Activated T-helper 9 cell treated with anti-CD3 and anti-CD28 coated beads, Interleukin-2, amount 50 U/mL, for 16 hours (primary cell): Measurements from ENCODE around the gene NFIA.

ENCODE experiments used
- DNase-seq: peaks from one replicate; pipeline ENCODE4 v3.0.0-alpha.2; 2020; ENCODE audit warnings: low read depth

NFIA gene

DNA sequence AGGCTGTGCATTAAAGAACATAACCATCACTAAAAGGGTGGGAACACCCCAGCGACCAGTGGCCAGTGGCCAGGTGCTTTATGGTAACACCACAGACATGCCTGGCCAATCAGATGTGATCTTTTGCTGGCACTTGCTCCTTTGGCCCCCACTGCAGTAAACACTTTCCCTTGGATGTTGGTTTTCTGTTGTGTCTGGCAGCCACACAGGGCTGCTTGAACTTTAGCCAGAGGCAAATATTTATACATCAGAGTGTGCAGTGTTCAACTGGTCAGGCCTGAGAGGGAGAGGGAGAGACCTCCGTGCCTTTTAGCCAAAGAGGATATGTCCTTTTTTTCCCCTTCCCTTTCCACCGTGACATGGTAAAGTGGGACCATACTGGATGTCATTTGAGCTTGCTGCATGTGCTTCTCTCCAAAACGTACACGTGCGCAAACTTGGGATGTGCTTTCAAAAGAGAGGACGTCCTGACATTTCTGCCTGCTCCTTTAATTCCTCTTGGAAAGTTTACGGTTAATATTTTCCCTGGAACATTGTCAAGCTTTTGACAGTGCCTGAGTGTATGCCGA, 101.2 kb downstream of the NFIA start:
- DNase-seq = no peak

DNA sequence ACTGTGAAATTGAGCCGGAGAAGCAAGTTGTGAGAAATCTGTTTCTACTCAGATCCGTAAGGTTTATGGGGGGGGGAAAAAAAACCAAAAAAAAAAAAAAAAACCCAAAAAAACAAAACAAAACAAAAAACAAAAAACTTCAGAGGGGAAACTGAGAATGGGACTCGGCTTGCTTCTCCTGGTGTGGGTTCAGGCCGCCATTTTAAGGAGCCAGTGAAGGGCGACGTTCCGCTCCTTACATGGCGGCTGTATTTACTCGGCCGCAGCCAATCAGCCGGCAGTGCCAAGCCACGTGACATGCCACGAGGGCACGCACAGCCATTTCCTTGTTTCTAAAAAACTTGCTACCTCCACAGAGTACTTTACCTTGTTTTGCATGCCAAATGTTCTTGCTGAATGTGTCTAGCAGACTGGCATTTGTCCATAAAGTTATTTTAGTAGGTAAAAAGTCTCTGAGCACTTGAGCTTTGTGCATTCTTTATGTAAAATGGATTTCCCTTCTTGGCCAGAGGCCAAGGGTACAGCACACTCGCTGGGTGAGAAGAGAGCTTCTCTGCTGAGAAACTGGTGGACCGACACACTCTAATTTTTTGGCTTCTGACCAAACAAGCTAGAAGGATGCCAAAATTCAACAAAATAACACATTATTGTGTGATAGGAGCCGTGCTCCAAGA, 101.8 kb downstream of the NFIA start:
- DNase-seq = no peak

DNA sequence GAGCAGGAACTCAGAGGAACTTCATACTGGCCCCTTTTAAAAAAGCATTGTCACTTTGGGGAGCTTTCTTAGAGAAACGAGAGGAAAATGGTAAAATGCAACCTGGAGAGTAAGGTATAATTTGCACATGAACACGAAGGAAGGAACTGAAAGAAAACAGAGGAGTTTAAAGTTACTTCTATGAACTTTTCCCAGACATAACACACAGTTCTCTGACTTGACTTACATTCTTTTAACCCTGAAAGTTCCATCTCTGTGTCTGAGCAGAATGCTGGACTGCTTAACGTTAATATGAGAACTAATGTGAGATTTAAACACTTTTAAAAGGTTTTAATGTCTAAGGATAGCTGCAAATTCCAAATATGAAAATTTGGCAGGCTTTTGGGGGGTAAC, 102.3 kb downstream of the NFIA start:
- no peak for DNase-seq

DNA sequence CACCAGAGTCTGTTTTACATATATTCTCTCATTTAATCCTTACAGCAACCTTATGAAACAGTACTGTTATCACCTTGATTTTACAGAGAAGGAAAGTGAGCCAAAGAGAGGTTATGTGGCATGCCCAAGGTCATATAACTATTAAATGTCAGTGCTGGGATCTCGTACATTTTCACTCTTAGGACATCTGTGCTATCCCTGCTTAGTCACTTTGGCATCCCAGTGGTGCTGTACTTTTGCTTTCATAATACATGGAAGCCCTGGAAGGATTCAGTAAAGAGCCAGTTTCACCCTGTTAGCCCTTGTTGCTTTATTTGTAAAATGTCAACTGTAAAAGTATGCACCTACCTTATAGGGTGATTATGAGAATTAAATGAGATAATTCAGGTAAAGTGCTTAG, 104.4 kb downstream of the NFIA start:
- DNase-seq = no peak

DNA sequence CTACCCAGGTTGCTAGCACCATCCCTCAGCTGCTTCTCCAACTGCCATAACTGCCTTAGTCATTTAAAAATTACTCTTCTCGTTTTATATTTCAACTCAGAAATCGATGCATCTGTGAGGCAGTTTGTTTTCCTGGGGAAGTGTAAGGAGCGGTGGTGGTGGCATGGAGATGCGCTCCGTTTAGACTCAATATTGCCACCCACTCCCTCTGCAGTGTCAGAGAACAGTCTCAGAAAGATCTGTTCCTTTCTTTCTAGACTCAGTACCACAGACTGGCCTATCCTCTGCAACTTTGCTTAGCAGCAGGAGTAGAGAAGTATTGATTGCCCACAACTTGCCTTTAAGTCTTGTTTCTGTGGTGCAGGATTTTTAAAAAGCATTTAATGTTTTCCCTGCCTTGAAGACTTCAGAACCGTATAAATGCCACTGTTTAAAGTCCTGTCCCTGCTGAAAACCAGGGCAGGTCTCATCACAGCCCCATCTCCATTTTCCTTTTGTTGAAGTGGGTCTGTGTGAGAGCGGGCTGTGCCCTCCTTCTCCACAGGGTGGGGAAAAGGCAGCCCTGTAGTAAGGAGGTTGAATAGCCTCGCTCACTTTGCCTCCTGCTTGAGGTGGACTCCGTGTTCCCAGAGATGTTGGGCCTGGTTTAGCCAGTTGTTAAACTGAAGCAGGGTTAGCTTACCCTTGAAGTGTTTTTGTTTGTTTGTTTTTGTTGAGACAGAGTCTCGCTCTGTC, 105.2 kb downstream of the NFIA start:
- DNase-seq = no peak

DNA sequence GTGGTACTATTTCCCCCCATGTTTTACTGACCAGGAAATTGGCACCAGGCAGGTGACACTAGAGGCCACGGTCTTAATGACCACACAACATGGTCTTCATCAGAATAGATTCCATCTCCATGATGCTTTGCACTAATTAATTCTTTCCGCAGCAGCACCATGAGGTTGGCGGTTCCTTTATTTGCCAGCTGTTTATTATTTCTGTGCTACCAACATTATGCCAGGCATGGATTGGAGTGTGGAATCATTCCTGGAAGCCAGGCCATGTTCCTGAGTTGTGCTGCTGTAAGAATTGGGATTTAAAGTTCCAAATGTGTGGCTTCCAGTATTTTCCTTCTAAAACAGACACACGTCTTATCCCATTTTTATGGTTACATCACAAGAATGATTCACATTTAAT, 107.8 kb downstream of the NFIA start:
- no peak for DNase-seq

DNA sequence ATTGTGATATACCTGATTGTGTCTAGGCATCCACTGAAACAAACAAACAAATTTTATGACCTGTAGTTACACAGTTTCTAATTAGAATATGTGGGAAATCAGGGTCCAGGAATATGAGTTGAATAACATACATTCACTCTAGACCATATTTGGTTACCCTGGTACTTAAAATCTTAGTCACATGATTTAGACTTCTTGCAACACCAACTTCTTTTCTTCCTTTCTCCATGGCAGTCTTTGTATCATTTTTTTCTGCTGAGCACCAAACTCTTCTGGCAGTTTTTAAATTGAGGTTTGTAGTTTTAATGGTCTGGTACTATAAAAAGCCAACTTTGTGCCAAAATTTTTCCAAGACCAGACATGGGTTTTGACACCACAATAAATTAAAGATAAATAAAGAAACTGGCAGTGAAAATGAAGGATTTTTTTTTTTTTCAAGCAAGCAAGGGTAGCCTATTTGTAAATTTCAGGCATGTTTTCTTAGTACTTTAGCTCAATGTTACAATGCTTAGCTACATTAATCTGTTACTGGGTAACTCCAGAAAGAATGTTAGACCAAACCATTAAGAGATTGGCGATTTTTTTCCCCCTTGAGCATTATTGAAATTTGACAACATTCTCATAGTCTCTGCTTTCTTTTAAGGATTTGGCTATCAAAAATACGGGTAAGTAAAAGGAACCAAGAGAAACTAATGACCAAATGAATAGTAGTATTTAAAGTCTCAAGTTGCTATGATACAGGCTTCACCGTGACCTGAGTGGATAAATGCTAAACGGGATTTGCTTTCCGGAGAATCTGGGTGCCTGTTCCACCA, 108.5 kb downstream of the NFIA start:
- no peak for DNase-seq

DNA sequence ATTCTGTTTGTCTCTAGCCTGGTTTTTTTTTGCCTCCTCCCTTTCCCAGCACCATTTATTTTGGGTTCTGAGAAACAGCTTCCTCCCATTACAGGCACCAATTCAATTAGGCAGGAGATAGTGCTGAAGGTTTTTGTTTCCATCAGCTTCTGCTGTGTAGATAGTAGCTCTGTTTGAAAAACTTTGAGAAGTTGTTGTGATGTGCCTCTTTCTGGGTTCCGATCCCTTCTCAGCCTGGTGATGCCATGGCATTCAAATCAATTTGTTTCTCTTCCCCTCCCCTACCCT, 109.0 kb downstream of the NFIA start:
- DNase-seq = no peak

DNA sequence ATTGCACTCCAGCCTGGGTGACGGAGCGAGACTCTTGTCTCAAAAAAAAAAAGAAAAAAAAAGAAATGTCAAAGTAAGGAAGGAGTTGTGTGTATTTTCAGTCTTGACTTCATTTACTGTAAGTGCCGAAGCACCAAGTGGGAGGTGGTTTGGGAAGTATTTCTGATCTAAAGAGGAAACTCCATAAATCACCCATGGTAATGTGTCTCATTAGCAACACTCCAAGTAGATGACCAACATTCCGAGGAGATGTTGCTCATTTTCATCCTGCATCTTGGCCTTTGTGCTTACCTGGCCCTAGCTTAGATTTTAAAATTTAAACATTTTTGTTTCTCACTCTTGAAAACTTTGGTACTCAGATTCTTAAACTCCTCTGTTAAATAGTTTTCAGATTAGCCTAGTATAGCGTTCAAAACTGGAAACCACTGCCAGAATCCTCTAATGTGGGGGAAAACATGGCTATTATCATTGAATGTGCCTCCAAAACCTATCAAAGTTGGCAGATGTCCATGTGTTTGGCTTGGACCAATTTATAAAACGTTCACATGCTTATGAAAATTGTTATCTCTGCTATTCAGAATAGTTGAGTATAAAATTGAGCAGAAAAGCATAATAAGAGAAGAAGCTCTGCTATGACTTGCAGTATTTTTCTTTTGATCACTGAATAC, 110.4 kb downstream of the NFIA start:
- DNase-seq = no peak

DNA sequence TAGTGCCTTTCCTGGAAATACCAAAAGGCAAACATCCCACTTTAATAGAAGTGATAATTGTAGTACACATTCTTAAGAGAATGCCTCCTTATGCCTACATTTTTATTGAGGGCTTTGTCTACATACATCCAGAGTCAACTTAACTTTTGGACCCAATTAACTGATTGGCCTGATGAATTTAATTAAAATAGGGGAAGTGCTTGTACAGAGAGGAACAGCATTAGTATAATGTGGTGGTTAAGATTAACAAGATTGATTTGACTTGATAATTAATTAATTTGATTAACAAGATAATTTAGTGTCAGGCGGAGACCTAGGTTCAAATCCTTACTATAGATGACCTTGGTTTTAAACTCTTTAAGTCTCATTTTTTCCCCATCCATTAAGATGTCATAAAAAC, 111.4 kb downstream of the NFIA start:
- no peak for DNase-seq

DNA sequence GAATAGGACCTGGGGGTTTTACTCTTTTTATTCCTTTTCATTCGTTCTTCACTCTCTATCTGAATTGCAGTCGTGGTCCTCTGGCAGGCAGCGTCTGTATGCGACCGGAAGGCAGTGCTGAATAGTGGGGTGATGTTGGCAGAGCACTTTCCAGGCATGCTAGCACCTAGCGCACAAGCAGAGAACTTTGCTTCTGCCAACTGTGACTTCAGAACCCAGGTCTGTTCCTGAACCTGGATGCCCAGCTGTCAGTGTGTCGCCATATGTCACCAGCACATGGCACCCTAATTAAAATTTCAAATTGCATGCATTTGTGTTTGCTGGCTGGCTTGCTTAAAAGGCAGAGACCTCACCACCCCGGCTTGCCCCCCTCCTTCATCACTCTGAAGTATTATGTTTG, 116.2 kb downstream of the NFIA start:
- no peak for DNase-seq

DNA sequence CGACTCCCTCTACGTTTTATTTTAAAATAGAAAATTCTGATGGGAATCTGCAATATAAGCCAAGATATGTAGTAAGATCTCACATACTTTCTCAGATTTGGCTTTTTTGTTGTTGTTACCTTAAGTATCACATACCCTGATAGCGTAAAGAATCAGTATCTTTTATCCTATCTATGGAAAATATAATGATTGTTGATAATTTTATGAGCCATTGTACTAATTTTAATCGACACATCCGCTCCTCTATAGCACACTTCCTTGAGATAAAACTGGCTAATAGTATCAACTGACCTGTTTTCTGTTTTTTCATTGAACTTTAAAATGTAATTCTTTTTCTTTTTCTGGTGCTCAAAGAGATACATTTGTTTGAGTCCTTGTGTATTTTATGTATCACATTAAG, 118.7 kb downstream of the NFIA start:
- DNase-seq = no peak

DNA sequence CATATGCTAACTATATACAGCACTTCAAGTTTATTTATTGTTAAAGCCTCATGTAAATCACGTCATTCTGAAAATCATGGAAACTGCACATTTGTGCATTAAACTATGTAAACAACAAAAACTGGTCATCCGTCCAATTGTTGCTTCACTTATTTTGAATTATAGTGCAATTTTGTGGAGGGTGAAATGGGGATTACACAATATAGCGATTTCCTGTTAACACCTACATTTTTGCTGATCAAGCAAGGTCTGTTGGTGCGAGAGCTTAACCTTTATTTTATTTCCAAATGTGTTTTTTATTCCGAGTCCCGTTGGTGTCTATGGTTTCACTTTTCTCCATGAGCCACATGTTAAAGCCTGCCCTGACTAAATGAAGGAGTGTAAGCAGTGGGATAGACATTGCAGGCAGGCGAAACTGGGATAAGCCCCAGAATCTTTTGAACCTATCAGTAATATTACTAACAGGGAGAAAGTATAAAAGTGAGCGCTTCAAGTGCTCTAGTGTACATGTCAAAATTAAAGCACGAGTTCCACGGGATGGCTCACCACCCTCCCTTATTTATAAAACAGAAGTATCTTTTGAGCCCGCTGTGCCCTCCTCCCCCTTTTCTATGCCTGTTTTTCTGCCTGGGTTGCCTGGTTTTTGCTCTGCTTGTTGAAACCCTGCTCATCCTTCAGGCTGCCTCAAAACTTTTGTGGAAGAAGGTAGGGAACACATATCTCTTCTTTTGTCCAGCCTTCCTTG, 120.7 kb downstream of the NFIA start:
- no peak for DNase-seq

DNA sequence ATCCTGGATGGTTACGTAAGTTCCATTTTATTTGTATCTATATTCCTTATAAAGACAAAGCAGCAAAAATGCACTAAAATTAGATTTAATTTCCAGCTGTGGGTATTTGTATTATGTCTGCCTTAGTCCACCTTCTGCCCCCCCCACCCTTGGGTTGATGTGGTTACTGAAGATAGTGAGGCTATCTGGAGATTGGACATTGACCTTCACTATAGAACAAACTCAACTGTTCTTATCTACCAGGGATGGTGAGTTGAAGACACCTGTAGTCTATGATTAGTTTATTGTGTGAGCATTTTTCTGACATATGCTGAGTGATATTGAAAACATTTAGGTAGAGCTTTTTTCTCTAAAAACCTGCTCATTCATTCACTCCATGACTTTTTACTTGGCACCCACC, 122.2 kb downstream of the NFIA start:
- DNase-seq = no peak

DNA sequence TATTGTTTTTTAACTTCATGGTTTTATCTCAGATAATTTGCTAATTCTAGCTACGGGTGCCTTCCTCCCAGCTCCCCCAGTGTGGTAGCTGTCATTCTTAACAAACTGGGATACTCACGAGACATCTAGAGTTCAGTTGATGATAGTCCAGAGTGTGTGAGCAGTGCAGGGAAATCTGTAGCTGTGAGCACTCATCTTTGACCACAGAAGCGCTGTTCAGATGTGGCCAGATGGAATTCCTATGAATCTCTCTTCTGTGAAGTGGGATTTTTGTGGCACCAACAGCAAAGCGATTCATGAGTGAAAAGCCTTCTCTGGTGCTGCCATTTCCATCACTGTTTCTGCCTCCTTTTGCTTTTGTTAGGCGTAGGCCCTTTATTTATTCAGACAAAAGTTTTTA, 125.1 kb downstream of the NFIA start:
- no peak for DNase-seq

DNA sequence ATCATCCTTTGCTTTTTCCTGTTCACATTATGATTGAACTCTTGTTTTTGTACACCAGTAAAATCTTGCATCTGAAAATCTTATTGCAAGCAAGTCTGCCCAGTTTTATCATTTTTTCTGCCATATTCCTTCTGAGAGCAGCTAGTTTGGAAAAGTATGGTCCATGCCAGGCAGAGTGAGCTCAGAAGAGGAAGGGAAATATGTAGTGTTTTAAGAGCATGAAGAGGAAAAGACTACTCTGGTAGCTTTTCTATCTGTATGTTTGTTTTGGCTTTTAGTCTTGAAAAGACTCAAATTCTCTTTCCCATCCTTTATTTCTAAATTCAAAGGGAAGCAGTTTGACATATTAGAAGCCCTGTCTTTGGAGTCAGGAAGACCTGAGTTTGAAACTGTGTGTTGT, 125.8 kb downstream of the NFIA start:
- DNase-seq = no peak

DNA sequence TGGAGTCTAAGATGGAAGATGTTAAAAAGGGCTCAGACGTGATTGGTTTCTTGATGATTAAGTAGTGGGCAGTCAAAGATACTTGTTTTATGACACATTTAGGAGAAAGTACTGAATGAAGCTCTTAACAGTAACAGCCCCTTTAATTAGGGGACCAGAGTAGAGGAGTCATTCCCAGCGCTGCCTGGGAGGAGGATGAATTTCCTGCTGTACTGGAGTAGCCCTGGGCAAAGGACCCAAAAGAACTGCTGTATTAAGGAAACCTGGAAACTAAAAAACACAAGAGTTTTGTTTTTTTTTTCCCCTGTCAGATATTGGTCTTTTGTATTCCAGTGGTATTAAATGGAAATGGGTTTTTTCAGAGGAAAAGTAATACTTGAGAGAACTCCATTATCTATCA, 126.5 kb downstream of the NFIA start:
- DNase-seq = no peak

DNA sequence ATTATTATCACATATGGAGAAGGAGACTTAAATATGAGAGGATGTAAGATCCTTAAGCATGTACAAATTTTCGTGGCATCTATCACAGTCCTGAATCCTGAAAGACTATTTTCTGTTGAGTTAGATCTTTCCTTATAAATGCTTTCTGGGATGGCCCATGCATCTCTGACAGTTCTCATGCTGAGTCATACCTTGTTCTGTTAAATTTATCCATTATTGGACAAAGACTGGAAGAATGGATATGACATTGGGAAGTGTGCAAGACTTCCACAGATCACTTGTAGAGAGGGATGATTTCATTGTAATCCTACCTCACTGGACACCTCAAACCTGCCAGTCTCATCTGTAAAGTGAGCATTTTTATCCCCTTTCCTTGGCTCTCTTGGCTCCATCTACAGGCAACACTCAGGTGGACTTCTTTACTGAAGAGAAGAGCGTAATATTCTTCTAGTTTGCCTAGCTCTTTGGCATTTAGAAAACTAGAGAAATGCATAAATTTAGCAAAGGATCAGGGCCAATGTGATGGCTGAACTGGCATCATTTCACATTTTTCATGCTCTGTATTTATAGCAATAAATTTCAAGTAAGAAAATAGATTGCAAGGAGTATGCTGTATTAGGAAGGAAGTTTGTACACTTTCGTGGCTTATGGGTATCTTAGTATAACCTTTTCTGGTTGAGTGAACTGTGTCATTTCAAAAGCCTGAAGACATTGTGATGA, 128.2 kb downstream of the NFIA start:
- no peak for DNase-seq

DNA sequence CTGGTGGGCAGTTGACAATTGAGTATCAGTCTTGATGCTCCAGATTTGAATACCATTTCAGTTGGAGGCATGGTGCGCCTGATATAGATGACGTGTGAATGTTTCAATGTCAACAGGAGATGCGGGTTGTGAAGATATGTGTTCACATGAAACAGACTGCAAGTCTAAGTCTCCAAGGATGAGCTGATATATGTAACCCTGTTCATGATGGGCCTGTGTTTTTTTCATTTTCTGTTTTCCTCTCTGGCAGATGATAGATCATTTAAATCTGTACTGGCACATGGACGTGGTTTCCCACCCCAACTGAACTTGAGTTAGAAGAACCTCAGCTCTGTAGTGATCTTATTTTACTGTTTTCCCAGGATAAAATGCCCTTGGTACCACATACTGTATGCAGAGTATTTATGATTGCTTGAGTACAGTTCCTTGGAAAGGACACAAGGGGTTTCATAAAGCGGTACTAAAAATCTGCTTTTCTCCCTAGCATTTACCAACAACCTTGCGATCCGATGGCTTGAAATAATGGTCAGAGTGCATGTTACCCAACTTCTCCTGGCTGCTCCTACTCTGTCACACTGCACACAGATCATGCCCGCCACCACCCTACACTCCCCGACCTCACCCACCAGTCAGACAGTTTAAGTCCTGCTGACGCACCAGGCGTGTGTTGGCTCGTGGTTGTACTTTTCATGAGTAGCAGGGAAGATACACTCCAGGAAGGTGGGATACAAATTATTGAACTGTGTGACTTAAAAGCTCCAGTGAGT, 131.1 kb downstream of the NFIA start:
- no peak for DNase-seq

DNA sequence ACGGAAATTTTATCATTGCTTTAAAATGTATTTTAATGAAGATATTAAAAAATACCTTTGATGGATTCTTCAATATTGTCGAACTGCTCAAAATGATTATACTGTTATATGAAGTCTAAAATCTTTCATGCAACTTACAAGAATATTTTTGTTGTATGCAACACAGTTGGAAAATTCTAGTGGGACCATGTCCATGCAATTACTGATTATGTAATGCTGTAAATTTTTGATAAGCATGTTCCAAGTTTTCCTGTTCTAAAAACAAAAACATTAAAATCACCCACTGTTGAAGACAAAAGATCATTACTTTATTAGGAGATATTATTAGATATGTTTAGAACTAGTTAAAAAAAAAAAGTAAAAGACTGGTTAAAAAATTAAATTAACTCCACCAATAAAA, 132.8 kb downstream of the NFIA start:
- DNase-seq = no peak
